WTC11 (cell line): ENCODE results near the gene EMX1.

Experiments used
- SOX15 ChIP-seq: fragments of 250-450 bp; sonication (Bioruptor Pico); IDR thresholded peaks from 2 replicates; pipeline ENCODE4 v1.9.0; 2021; ENCODE audit warnings: mild to moderate bottlenecking
- ZNF423 ChIP-seq: fragments of 250-450 bp; sonication (Bioruptor Pico); IDR thresholded peaks from 2 replicates; pipeline ENCODE4 v2.1.2; 2022; ENCODE audit warnings: mild to moderate bottlenecking, moderate library complexity
- TF ChIP-seq, protein P1 (sequence below): fragments of 200-600 bp; IDR thresholded peaks from 2 replicates; pipeline ENCODE4 v1.8.0; 2022; ENCODE audit warnings: antibody characterized with exemption
- TF ChIP-seq, protein P2 (sequence below): sonication (generic); formaldehyde crosslinking; IDR thresholded peaks from 2 replicates; pipeline ENCODE4 v1.8.1; 2023; ENCODE audit warnings: mild to moderate bottlenecking, moderate library complexity, missing genetic modification reagents

DNA sequence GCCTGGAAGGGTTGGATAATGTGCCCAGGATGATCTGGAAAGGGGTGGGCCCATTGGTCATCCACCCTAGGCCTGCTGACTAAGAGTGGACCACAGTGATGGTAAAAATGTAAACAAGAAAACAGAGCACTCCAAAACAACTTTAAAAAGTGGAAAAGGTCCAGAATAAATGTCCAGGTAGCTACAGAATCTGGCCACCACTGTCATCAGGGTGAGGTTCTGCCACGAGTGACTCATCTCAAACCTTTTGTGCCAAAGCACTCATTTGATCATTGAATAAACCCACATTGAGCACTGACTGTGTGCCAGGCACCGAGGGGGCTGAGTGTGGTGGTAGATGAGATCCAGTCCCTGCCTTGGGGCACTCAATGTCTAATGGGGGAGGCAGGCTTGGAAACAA, 64.9 kb downstream of the EMX1 start:
- TF ChIP-seq SOX15 (CRISPR knock-in tag) (no peak), ZNF423 (CRISPR knock-in tag) (no peak)
- TF ChIP-seq, protein P1, sequence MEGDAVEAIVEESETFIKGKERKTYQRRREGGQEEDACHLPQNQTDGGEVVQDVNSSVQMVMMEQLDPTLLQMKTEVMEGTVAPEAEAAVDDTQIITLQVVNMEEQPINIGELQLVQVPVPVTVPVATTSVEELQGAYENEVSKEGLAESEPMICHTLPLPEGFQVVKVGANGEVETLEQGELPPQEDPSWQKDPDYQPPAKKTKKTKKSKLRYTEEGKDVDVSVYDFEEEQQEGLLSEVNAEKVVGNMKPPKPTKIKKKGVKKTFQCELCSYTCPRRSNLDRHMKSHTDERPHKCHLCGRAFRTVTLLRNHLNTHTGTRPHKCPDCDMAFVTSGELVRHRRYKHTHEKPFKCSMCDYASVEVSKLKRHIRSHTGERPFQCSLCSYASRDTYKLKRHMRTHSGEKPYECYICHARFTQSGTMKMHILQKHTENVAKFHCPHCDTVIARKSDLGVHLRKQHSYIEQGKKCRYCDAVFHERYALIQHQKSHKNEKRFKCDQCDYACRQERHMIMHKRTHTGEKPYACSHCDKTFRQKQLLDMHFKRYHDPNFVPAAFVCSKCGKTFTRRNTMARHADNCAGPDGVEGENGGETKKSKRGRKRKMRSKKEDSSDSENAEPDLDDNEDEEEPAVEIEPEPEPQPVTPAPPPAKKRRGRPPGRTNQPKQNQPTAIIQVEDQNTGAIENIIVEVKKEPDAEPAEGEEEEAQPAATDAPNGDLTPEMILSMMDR: no peak
- TF ChIP-seq, protein P2, sequence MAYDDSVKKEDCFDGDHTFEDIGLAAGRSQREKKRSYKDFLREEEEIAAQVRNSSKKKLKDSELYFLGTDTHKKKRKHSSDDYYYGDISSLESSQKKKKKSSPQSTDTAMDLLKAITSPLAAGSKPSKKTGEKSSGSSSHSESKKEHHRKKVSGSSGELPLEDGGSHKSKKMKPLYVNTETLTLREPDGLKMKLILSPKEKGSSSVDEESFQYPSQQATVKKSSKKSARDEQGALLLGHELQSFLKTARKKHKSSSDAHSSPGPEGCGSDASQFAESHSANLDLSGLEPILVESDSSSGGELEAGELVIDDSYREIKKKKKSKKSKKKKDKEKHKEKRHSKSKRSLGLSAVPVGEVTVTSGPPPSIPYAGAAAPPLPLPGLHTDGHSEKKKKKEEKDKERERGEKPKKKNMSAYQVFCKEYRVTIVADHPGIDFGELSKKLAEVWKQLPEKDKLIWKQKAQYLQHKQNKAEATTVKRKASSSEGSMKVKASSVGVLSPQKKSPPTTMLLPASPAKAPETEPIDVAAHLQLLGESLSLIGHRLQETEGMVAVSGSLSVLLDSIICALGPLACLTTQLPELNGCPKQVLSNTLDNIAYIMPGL (CRISPR knock-in tag): no peak
